Prostate gland (tissue), 2 donors: ENCODE results near the gene PHLPP1.

Source experiments
- POLR2A ChIP-seq: fragments of 450-650 bp; IDR thresholded peaks from one replicate; pipeline ENCODE4 v1.6.1; 2016; ENCODE audit warnings: antibody characterized with exemption, mild to moderate bottlenecking
- POLR2AphosphoS5 ChIP-seq: sonication (generic); formaldehyde crosslinking; IDR thresholded peaks from one replicate; pipeline ENCODE4 v1.6.1; 2017; ENCODE audit warnings: antibody characterized with exemption
- TF ChIP-seq, protein P1 (sequence below), 4 experiments: fragments of 200-600 bp in 2 of 4; fragments of 450-650 bp in 2 of 4; sonication (generic) in 2 of 4; IDR thresholded peaks; 1 replicate in 3 of 4; 2 replicates in 1 of 4; pipeline ENCODE4 v1.5.1; 2016 to 2019; ENCODE audit warnings: antibody characterized with exemption in 4 of 4, mild to moderate bottlenecking in 2 of 4, moderate library complexity in 2 of 4

DNA sequence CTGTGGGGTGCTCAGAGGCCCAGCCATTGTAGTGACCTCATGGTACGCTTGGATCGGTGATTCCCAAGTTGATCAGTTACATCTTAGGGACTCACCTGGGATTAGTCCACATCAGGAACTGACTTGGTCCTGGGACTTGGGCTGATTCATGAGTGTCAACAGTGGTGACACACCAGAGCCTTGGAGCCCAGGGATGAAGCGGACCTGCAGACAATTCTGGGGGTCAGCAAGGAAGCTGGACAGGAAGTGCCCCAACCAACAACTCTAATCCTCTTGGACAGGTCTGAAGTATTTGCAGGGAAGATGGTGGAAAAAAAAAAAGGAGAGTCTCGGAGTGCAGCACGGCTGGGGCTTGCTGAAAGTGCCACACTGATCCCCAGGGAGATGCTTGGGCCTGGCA, 288.6 kb downstream of the PHLPP1 start:
- TF ChIP-seq POLR2A (no peak), POLR2AphosphoS5 (no peak)
- TF ChIP-seq, protein P1, sequence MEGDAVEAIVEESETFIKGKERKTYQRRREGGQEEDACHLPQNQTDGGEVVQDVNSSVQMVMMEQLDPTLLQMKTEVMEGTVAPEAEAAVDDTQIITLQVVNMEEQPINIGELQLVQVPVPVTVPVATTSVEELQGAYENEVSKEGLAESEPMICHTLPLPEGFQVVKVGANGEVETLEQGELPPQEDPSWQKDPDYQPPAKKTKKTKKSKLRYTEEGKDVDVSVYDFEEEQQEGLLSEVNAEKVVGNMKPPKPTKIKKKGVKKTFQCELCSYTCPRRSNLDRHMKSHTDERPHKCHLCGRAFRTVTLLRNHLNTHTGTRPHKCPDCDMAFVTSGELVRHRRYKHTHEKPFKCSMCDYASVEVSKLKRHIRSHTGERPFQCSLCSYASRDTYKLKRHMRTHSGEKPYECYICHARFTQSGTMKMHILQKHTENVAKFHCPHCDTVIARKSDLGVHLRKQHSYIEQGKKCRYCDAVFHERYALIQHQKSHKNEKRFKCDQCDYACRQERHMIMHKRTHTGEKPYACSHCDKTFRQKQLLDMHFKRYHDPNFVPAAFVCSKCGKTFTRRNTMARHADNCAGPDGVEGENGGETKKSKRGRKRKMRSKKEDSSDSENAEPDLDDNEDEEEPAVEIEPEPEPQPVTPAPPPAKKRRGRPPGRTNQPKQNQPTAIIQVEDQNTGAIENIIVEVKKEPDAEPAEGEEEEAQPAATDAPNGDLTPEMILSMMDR (IDR thresholded peaks at IDR 0.05), result no peak
